HCT116 (cell line): ENCODE data around the gene ETS2. TPM values are rescaled to one million over a fixed set of nuclear protein-coding genes. Genes with fewer than 3 reads are reported as not detected.

Experiments
- ATAC-seq: fragments of 200-7000 bp; cut with Tn5 transposase; 2 replicates; pipeline ENCODE4 v1.9.1; 2020; ENCODE audit warnings: mild to moderate bottlenecking, moderate library complexity
- BruUV-seq: library from RNA; stranded (reverse); fragments of 400-500 nt; replicated peaks from 2 replicates; lab custom pipeline; 2021; lab: Mats Ljungman, UMichigan
- CTCF ChIA-PET: fragments of 300-600 bp; sonication (Branson Sonifier 250); formaldehyde crosslinking; loops from one replicate; lab custom pipeline; 2021; ENCODE audit warnings: antibody characterized with exemption; lab: Charles Lee
- POLR2A ChIA-PET: fragments of 300-600, 350-600 bp; sonication (Branson Sonifier 250); formaldehyde crosslinking; loops from one replicate; lab custom pipeline; 2021; ENCODE audit warnings: antibody characterized with exemption; lab: Charles Lee
- RAD21 ChIA-PET, 2 experiments: fragments of 300-600 bp; sonication (Branson Sonifier 250); formaldehyde crosslinking; loops; one replicate each; lab custom pipeline; 2023; ENCODE audit warnings: low total read pairs in 2 of 2; ENCODE audit not compliant: uncharacterized antibody in 2 of 2, unreplicated experiment in 2 of 2, low non-redundant PET in 1 of 2; lab: Charles Lee
- DNase-seq: peaks from one replicate; pipeline ENCODE4 v3.0.0-alpha.2; 2010; ENCODE audit warnings: low read depth, low spot score
- H2AFZ ChIP-seq: fragments of 200-600 bp; shearing (Covaris generic), sonication (generic); 2 replicates; pipeline ENCODE4 v1.6.1; 2017; ENCODE audit warnings: low read depth, mixed run types, mixed read lengths, antibody characterized with exemption, low read length; ENCODE audit not compliant: poor library complexity, severe bottlenecking
- H3K27ac ChIP-seq: 2 replicates; pipeline ENCODE4 v1.5.1; 2012; ENCODE audit warnings: low read depth, low read length
- H3K27me3 ChIP-seq: fragments of 200-600 bp; sonication (generic); 2 replicates; pipeline ENCODE4 v1.6.1; 2016; ENCODE audit warnings: mixed run types, low read length, mixed read lengths; ENCODE audit not compliant: insufficient read depth
- H3K36me3 ChIP-seq, 2 experiments: fragments of 200-500 bp in 1 of 2; fragments of 200-600 bp in 1 of 2; sonication (Bioruptor generic) in 1 of 2; sonication (generic) in 1 of 2; 2 replicates each; pipeline versions ENCODE4 v1.5.1 to v1.6.1; 2014 to 2016; ENCODE audit warnings: low read length in 2 of 2, inconsistent platforms in 1 of 2, mixed read lengths in 1 of 2, mixed run types in 1 of 2; ENCODE audit not compliant: insufficient read depth in 2 of 2, control insufficient read depth in 1 of 2
- H3K4me1 ChIP-seq, 2 experiments: fragments of 200-600 bp in 1 of 2; sonication (generic) in 1 of 2; 2 replicates each; pipeline versions ENCODE4 v1.5.1 to v1.6.1; 2012 to 2017; ENCODE audit warnings: low read length in 2 of 2, inconsistent platforms in 1 of 2, mild to moderate bottlenecking in 1 of 2, mixed read lengths in 1 of 2, mixed run types in 1 of 2, moderate library complexity in 1 of 2; ENCODE audit not compliant: insufficient read depth in 2 of 2, control insufficient read depth in 1 of 2
- H3K4me2 ChIP-seq: fragments of 200-600 bp; sonication (generic); 2 replicates; pipeline ENCODE4 v1.6.1; 2017; ENCODE audit warnings: mixed run types, low read length, mixed read lengths
- H3K4me3 ChIP-seq, 2 experiments: fragments of 200-600 bp in 1 of 2; sonication (generic) in 1 of 2; replicated peaks in 1 of 2; 2 replicates each; pipeline ENCODE4 v1.5.1; 2011 to 2016; ENCODE audit warnings: low read length in 2 of 2, control low read depth in 1 of 2, low read depth in 1 of 2, mild to moderate bottlenecking in 1 of 2, mixed read lengths in 1 of 2, mixed run types in 1 of 2
- H3K79me2 ChIP-seq: fragments of 200-600 bp; sonication (generic); 2 replicates; pipeline ENCODE4 v1.6.1; 2017; ENCODE audit warnings: mild to moderate bottlenecking, mixed run types, low read length, moderate library complexity, mixed read lengths; ENCODE audit not compliant: insufficient read depth
- H3K9ac ChIP-seq: fragments of 200-600 bp; sonication (generic); 2 replicates; pipeline ENCODE4 v1.6.1; 2016; ENCODE audit warnings: low read length, mixed read lengths
- H3K9me2 ChIP-seq: fragments of 200-600 bp; sonication (generic), shearing (Covaris generic); 2 replicates; pipeline ENCODE4 v1.6.1; 2017; ENCODE audit warnings: mixed run types, mild to moderate bottlenecking, moderate library complexity; ENCODE audit not compliant: insufficient read depth
- H3K9me3 ChIP-seq, 2 experiments: fragments of 200-500 bp in 1 of 2; fragments of 200-600 bp in 1 of 2; sonication (Bioruptor generic) in 1 of 2; sonication (generic) in 1 of 2; 2 replicates each; pipeline ENCODE4 v1.6.1; 2014 to 2017; ENCODE audit warnings: low read length in 2 of 2, mixed read lengths in 2 of 2, inconsistent platforms in 1 of 2, low read depth in 1 of 2, mild to moderate bottlenecking in 1 of 2, mixed run types in 1 of 2, moderate library complexity in 1 of 2; ENCODE audit not compliant: control insufficient read depth in 1 of 2, insufficient read depth in 1 of 2
- H4K20me1 ChIP-seq: fragments of 200-600 bp; sonication (generic), shearing (Covaris generic); 2 replicates; pipeline ENCODE4 v1.6.1; 2017; ENCODE audit warnings: mixed run types, mild to moderate bottlenecking, moderate library complexity; ENCODE audit not compliant: insufficient read depth
- ATF3 ChIP-seq: IDR thresholded peaks from 2 replicates; pipeline ENCODE4 v1.6.1; 2012
- CBX3 ChIP-seq: IDR thresholded peaks from 2 replicates; pipeline ENCODE4 v1.6.1; 2012; ENCODE audit warnings: low read depth
- CTCF ChIP-seq, 3 experiments: fragments of 200-600 bp in 1 of 3; sonication (generic) in 1 of 3; IDR thresholded peaks in 2 of 3; conservative IDR thresholded peaks in 1 of 3; 2 replicates each; pipeline ENCODE4 v1.5.1; 2012 to 2017; ENCODE audit warnings: low read depth in 2 of 3, low read length in 2 of 3, antibody characterized with exemption in 1 of 3, borderline replicate concordance in 1 of 3, control low read depth in 1 of 3, mild to moderate bottlenecking in 1 of 3, mixed read lengths in 1 of 3, mixed run types in 1 of 3, moderate library complexity in 1 of 3; ENCODE audit not compliant: insufficient read depth in 1 of 3
- ELF1 ChIP-seq: IDR thresholded peaks from 2 replicates; pipeline ENCODE4 v1.6.1; 2012; ENCODE audit warnings: low read depth, borderline replicate concordance
- EZH2 ChIP-seq: fragments of 200-600 bp; sonication (generic); IDR thresholded peaks from 2 replicates; pipeline ENCODE4 v1.6.1; 2017; ENCODE audit warnings: antibody characterized with exemption, mixed run types
- EZH2phosphoT487 ChIP-seq: fragments of 200-600 bp; IDR thresholded peaks from 2 replicates; pipeline ENCODE4 v1.6.1; 2018; ENCODE audit warnings: antibody characterized with exemption, borderline replicate concordance
- JUND ChIP-seq: IDR thresholded peaks from 2 replicates; pipeline ENCODE4 v1.6.1; 2012
- POLR2A ChIP-seq: IDR thresholded peaks from 2 replicates; pipeline ENCODE4 v1.7.0; 2011; ENCODE audit warnings: borderline replicate concordance; ENCODE audit not compliant: insufficient read depth, insufficient read length; ENCODE audit errors: extremely low read depth
- POLR2AphosphoS5 ChIP-seq: IDR thresholded peaks from 2 replicates; pipeline ENCODE4 v1.6.1; 2011; ENCODE audit warnings: mild to moderate bottlenecking, low read depth, low read length, moderate library complexity
- RAD21 ChIP-seq: IDR thresholded peaks from 2 replicates; pipeline ENCODE4 v1.6.1; 2012; ENCODE audit warnings: low read depth, mild to moderate bottlenecking
- REST ChIP-seq: IDR thresholded peaks from 2 replicates; pipeline ENCODE4 v1.6.1; 2012; ENCODE audit warnings: low read depth
- SIN3A ChIP-seq: IDR thresholded peaks from 2 replicates; pipeline ENCODE4 v1.6.1; 2012; ENCODE audit warnings: low read depth
- TCF7L2 ChIP-seq: IDR thresholded peaks from 2 replicates; pipeline ENCODE4 v1.7.0; 2011; ENCODE audit warnings: borderline replicate concordance, inconsistent platforms; ENCODE audit not compliant: insufficient read depth, insufficient read length; ENCODE audit errors: extremely low read depth
- YY1 ChIP-seq: IDR thresholded peaks from 2 replicates; pipeline ENCODE4 v1.6.1; 2011; ENCODE audit warnings: low read length, low read depth, moderate library complexity, mild to moderate bottlenecking; ENCODE audit not compliant: insufficient replicate concordance; ENCODE audit errors: extremely low read depth
- ZBTB33 ChIP-seq: IDR thresholded peaks from 2 replicates; pipeline ENCODE4 v1.6.1; 2011; ENCODE audit warnings: mild to moderate bottlenecking, low read length, moderate library complexity; ENCODE audit not compliant: insufficient replicate concordance; ENCODE audit errors: extremely low read depth
- intact Hi-C: fragments of 100-400 bp; cut with micrococcal nuclease; formaldehyde crosslinking; loops from 2 replicates; pipeline ENCODE4 v1.10.0; 2022
- total RNA-seq: library from RNA; stranded (reverse); gene quantifications from one replicate; pipeline ENCODE4 v1.2.1, GENCODE V29; 2021; ENCODE audit not compliant: unreplicated experiment

The ETS2 gene
- total RNA-seq, 1 experiment from 2014 or later, result 32.9 TPM

GRCh38 chr21:38843379-38843778, 37.6 kb downstream of the ETS2 start:
- POLR2A ChIA-PET, result no interaction called here
- Histone ChIP-seq H3K9me3 (no peaks in the 10 kb centered on the region), H3K9ac (no peak overlapping the region), H3K27ac (no peak overlapping the region), H3K4me3 (no peak overlapping the region), H3K79me2 (no peaks in the 10 kb centered on the region), H3K4me2 (no peak overlapping the region), H3K36me3 (no peaks in the 10 kb centered on the region), H4K20me1 (no peaks in the 10 kb centered on the region), H3K9me2 (no peaks in the 10 kb centered on the region), H3K4me1 (peaks cover 0 to 12% of the 10 kb centered on the region in 2 experiments; a peak in 2 of 4 replicates), H3K27me3 (no peaks in the 10 kb centered on the region), H2AFZ (no peak overlapping the region)
- intact Hi-C loops, result no loop called here
- ATAC-seq, result no peak
- no TSS peak for BruUV-seq
- TF ChIP-seq POLR2AphosphoS5, result no peak
- no peak for TF ChIP-seq ZBTB33
- TF ChIP-seq ELF1, result no peak
- no peak for TF ChIP-seq REST
- no peak for TF ChIP-seq EZH2
- TF ChIP-seq ATF3, result no peak
- TF ChIP-seq CBX3, result no peak
- no peak for TF ChIP-seq POLR2A
- no peak for TF ChIP-seq JUND
- no peak for TF ChIP-seq EZH2phosphoT487
- no peak for TF ChIP-seq SIN3A
- TF ChIP-seq CTCF (IDR thresholded peaks at IDR 0.05 in 2 of 3, conservative IDR thresholded peaks at IDR 0.05 in 1 of 3; ENCODE audit: borderline replicate concordance in 1 of 3, insufficient read depth in 1 of 3, low read depth in 2 of 3, low read length in 2 of 3), result no peak
- TF ChIP-seq YY1, result no peak
- no peak for TF ChIP-seq RAD21
- no peak for TF ChIP-seq TCF7L2
- CTCF ChIA-PET, result no interaction called here
- RAD21 ChIA-PET, result no interaction called here
- DNase-seq, result no peak
